Hepatocyte (in vitro differentiated cells): ENCODE data around the gene COG1. TPM values are rescaled to one million over a fixed set of nuclear protein-coding genes. Genes with fewer than 3 reads are reported as not detected.

Experiments
- DNase-seq: peaks from one replicate; pipeline ENCODE4 v3.0.0-alpha.2; 2016; ENCODE audit warnings: low spot score
- H2AFZ ChIP-seq: fragments of 200-600 bp; sonication (generic); 2 replicates; pipeline ENCODE4 v1.6.0; 2016; ENCODE audit warnings: antibody characterized with exemption, mild to moderate bottlenecking
- H3K27ac ChIP-seq: fragments of 200-600 bp; sonication (generic); 2 replicates; pipeline ENCODE4 v1.5.1; 2016; ENCODE audit warnings: mild to moderate bottlenecking
- H3K27me3 ChIP-seq: fragments of 200-600 bp; sonication (generic); 2 replicates; pipeline ENCODE4 v1.6.1; 2016
- H3K36me3 ChIP-seq: fragments of 200-600 bp; sonication (generic); replicated peaks from 2 replicates; pipeline ENCODE4 v1.5.1; 2016; ENCODE audit warnings: low read depth; ENCODE audit not compliant: insufficient read depth
- H3K4me1 ChIP-seq: fragments of 200-600 bp; sonication (generic); 2 replicates; pipeline ENCODE4 v1.5.1; 2016; ENCODE audit warnings: mild to moderate bottlenecking, moderate library complexity; ENCODE audit not compliant: insufficient read depth
- H3K4me2 ChIP-seq: fragments of 200-600 bp; sonication (generic); 2 replicates; pipeline ENCODE4 v1.6.0; 2016
- H3K4me3 ChIP-seq: fragments of 200-600 bp; sonication (generic); 2 replicates; pipeline ENCODE4 v1.5.1; 2016; ENCODE audit warnings: mild to moderate bottlenecking
- H3K79me2 ChIP-seq: fragments of 200-600 bp; sonication (generic); 2 replicates; pipeline ENCODE4 v1.6.0; 2017; ENCODE audit warnings: mild to moderate bottlenecking
- H3K9me2 ChIP-seq: fragments of 200-600 bp; sonication (generic); replicated peaks from 2 replicates; pipeline ENCODE4 v1.6.0; 2017; ENCODE audit warnings: mild to moderate bottlenecking; ENCODE audit not compliant: insufficient read depth
- H3K9me3 ChIP-seq: fragments of 200-600 bp; sonication (generic); 2 replicates; pipeline ENCODE4 v1.5.1; 2016; ENCODE audit warnings: low read depth, mild to moderate bottlenecking
- H4K20me1 ChIP-seq: fragments of 200-600 bp; sonication (generic); 2 replicates; pipeline ENCODE4 v1.6.0; 2016; ENCODE audit warnings: mild to moderate bottlenecking; ENCODE audit not compliant: insufficient read depth, poor library complexity, severe bottlenecking
- EZH2 ChIP-seq: fragments of 200-600 bp; sonication (generic); IDR thresholded peaks from 2 replicates; pipeline ENCODE4 v1.6.1; 2016; ENCODE audit warnings: antibody characterized with exemption, mild to moderate bottlenecking, borderline replicate concordance
- EZH2phosphoT487 ChIP-seq: fragments of 200-600 bp; sonication (generic); IDR thresholded peaks from one replicate; pipeline ENCODE4 v1.6.1; 2018; ENCODE audit warnings: antibody characterized with exemption, mild to moderate bottlenecking, low read depth, moderate library complexity; ENCODE audit not compliant: unreplicated experiment, severe bottlenecking
- WGBS: methylation state at CpG from one replicate; pipeline ENCODE4 v1.1.6; 2016; ENCODE audit warnings: low lambda C conversion rate; ENCODE audit errors: missing lambda C conversion rate; 5-methylcytosine and 5-hydroxymethylcytosine counted together
- polyA plus RNA-seq: library from polyadenylated mRNA; unstranded; fragments of >200 nt; fragmentation: Nextera tagmentation; extraction: Ambion mirVana; gene quantifications from 2 replicates; pipeline ENCODE4 v1.2.1, GENCODE V29; 2016
- total RNA-seq: library from RNA; depleted of rRNA; stranded (reverse); fragments of >200 nt; gene quantifications from 2 replicates; pipeline ENCODE4 v1.2.3, GENCODE V29; 2014
- TF ChIP-seq, protein P1 (sequence below): fragments of 200-600 bp; sonication (generic); IDR thresholded peaks from 2 replicates; pipeline ENCODE4 v1.5.1; 2016; ENCODE audit warnings: antibody characterized with exemption, mild to moderate bottlenecking; ENCODE audit not compliant: poor library complexity

Gene COG1
- total and polyA plus RNA-seq, 2 experiments from 2014 or later: 19.6 to 26.8 TPM

DNA sequence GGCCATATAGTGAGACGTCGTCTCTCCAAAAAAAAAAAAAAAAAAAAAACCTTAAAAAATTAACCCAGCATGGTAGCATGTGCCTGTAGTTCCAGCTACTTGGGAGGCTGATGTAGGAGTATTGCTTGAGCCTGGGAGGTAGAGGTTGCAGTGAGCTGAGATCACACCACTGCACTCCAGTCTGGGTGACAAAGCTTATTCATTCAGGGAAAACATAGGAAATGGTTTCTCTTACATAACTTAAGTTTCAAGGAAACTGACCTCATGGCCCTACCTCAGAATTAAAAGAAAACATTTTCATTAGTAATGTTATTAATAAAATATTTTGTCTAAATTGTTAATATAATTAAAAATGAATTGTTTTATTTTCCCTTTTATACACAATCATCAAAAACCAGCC lies 31.4 kb downstream of the COG1 start:
- Histone ChIP-seq H3K4me3 (no peak overlapping the region), H3K4me1 (no peaks in the 10 kb centered on the region), H3K27me3 (no peaks in the 10 kb centered on the region), H3K79me2 (peaks cover 50% of the 10 kb centered on the region), H3K4me2 (no peak overlapping the region), H3K9me3 (no peaks in the 10 kb centered on the region), H2AFZ (no peak overlapping the region), H3K9me2 (no peaks in the 10 kb centered on the region), H4K20me1 (peaks cover 8% of the 10 kb centered on the region), H3K36me3 (no peaks in the 10 kb centered on the region), H3K27ac (no peak overlapping the region)
- no peak for DNase-seq
- 100% methylated on average over 2 of the region's 2 CpGs for WGBS
- no peak for TF ChIP-seq EZH2phosphoT487
- TF ChIP-seq, protein P1, sequence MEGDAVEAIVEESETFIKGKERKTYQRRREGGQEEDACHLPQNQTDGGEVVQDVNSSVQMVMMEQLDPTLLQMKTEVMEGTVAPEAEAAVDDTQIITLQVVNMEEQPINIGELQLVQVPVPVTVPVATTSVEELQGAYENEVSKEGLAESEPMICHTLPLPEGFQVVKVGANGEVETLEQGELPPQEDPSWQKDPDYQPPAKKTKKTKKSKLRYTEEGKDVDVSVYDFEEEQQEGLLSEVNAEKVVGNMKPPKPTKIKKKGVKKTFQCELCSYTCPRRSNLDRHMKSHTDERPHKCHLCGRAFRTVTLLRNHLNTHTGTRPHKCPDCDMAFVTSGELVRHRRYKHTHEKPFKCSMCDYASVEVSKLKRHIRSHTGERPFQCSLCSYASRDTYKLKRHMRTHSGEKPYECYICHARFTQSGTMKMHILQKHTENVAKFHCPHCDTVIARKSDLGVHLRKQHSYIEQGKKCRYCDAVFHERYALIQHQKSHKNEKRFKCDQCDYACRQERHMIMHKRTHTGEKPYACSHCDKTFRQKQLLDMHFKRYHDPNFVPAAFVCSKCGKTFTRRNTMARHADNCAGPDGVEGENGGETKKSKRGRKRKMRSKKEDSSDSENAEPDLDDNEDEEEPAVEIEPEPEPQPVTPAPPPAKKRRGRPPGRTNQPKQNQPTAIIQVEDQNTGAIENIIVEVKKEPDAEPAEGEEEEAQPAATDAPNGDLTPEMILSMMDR: no peak
- TF ChIP-seq EZH2: no peak

DNA sequence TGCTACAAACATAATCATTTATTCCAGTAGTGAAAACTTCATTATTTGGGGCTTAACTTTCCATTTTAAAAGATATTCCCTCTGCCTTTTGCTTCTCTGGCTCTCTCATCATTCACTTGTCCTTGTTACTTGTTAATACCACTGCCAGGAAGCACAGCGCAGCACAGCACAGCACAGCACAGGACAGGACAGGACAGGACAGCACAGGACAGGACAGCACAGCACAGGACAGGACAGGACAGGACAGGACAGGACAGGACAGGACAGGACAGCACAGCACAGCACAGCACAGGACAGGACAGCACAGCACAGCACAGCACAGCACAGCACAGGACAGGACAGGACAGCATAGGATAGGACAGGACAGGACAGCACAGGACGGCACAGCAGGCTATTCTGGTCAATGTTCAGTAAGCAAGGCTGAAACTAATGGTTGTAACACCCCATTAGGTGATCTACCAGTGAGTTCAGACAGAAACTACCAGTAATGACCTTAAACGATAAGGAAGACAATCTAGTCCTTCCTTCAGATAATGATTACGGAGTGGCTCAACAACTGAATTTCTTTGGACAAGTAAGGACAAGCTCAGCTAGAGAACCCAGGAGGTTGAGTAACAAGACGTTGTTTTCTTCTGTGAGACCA lies 31.9 kb downstream of the COG1 start:
- no peaks in the 10 kb centered on the region for H3K36me3 ChIP-seq
- no peaks in the 10 kb centered on the region for H3K27me3 ChIP-seq
- no peaks in the 10 kb centered on the region for H3K4me1 ChIP-seq
- no peak overlapping the region for H2AFZ ChIP-seq
- no peak overlapping the region for H3K4me2 ChIP-seq
- peaks cover 51% of the 10 kb centered on the region for H3K79me2 ChIP-seq
- no peak for DNase-seq
- H3K9me3 ChIP-seq: no peaks in the 10 kb centered on the region
- TF ChIP-seq, protein P1: no peak
- TF ChIP-seq EZH2: no peak
- no peak for TF ChIP-seq EZH2phosphoT487
- H3K9me2 ChIP-seq: no peaks in the 10 kb centered on the region
- H3K4me3 ChIP-seq: no peak overlapping the region
- WGBS: 81% methylated on average over 5 of the region's 5 CpGs
- H4K20me1 ChIP-seq: peaks cover 8% of the 10 kb centered on the region
- H3K27ac ChIP-seq: no peak overlapping the region

DNA sequence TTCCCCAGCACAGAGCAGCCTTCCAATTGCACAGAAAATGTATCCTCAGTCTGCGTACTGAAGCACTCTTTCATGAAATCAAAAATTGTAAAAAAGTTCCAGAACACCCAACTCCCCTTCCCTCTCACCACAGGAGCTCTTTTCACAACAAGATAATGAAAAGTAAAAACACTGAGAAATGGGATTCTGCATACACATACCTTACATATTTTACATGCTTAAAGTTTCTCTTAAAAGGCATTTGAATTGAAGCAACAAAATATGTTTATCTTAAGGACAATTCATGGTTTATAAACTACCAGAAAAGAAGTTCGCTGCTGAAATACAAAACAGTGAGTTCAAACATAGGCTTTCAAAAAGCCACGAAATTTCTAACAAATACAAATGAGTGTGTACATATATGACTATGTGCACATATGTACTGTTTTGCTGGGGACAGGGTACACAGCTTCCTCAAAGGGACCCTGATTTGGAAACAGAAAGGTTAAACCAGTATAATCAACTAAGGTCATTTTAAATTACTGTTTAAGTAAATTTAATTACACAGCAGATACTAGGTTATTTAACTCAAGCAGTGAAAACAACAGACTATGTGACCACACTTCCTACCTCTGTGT lies 33.8 kb downstream of the COG1 start:
- peaks cover 8% of the 10 kb centered on the region for H4K20me1 ChIP-seq
- TF ChIP-seq, protein P1: no peak
- TF ChIP-seq EZH2phosphoT487 (no peak), EZH2 (no peak)
- WGBS: 57% methylated on average over 3 of the region's 3 CpGs
- no peaks in the 10 kb centered on the region for H3K9me3 ChIP-seq
- H3K4me2 ChIP-seq: peak overlapping the region; percentile 4
- H3K27me3 ChIP-seq: no peaks in the 10 kb centered on the region
- no peaks in the 10 kb centered on the region for H3K9me2 ChIP-seq
- peaks cover 70% of the 10 kb centered on the region for H3K79me2 ChIP-seq
- no peaks in the 10 kb centered on the region for H3K4me1 ChIP-seq
- no peak overlapping the region for H3K27ac ChIP-seq
- DNase-seq: no peak
- no peak overlapping the region for H2AFZ ChIP-seq
- H3K36me3 ChIP-seq: no peaks in the 10 kb centered on the region
- no peak overlapping the region for H3K4me3 ChIP-seq
